H1 (cell line): ENCODE results near the gene CEP72.

Experiments
- GTF2F1 ChIP-seq: IDR thresholded peaks from 2 replicates; pipeline ENCODE4 v1.6.1; 2012; ENCODE audit warnings: low read depth, low read length, improper control_type of control experiment, borderline replicate concordance
- KDM5A ChIP-seq: fragments of 200-600 bp; IDR thresholded peaks from 2 replicates; pipeline ENCODE4 v1.7.1; 2012; ENCODE audit warnings: mild to moderate bottlenecking, low read length, inconsistent platforms, mixed read lengths
- POLR2A ChIP-seq, 2 experiments: IDR thresholded peaks; 1 replicate in 1 of 2; 2 replicates in 1 of 2; pipeline ENCODE4 v1.6.1; 2011; ENCODE audit warnings: low read depth in 2 of 2, low read length in 2 of 2, mild to moderate bottlenecking in 2 of 2; ENCODE audit errors: control extremely low read depth in 1 of 2
- ZNF274 ChIP-seq: IDR thresholded peaks from 2 replicates; pipeline ENCODE4 v1.7.0; 2012; ENCODE audit warnings: low read length, borderline replicate concordance; ENCODE audit errors: extremely low read depth
- TF ChIP-seq, protein P1 (sequence below), 3 experiments: IDR thresholded peaks; 1 replicate in 2 of 3; 2 replicates in 1 of 3; pipeline versions ENCODE4 v1.5.1 to v1.6.1; 2011; ENCODE audit warnings: low read length in 3 of 3, mild to moderate bottlenecking in 3 of 3, inconsistent platforms in 2 of 3, low read depth in 1 of 3, moderate library complexity in 1 of 3; ENCODE audit not compliant: insufficient read depth in 1 of 3; ENCODE audit errors: control extremely low read depth in 1 of 3
- TF ChIP-seq, protein P2 (sequence below): IDR thresholded peaks from 2 replicates; pipeline ENCODE4 v1.6.1; 2011; ENCODE audit warnings: low read length, improper control_type of control experiment

DNA sequence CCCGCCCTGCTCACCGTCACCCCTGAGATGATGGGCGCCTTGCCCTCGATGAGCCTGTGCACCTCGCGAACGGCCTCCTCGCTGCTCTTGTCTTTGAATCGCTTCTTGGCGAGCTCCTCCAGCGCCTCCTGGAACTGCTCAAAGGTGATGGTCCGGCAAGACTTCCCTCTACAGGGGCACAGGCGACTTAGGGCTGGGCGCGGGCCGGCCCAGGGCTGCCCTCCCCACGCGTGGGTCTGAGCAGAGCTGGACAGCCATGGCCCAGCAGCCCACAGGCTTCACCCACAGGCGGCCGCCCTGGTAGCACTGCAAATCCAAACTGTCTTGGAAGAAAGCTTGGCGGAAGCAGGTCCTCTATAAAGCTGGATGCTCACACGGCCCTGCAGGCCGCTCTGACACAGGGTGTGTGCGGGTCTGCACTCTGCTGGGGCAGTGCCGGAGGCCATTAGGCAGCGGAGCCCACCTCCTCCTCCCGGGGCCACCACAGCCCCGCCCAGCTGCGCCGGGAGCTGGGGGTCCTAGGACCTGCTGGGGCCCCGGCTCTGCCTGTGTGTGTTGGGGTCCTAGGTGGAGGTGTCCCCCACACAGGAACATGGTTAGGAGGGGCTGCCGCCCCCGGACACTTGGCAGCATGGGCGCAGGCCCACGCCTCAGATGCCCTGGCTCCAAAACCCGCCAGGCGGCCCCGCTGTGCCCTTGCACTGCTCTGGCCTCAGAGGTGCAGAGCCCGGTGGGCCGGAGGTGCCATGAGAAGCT is 54.0 kb downstream of the CEP72 start:
- TF ChIP-seq, protein P1, sequence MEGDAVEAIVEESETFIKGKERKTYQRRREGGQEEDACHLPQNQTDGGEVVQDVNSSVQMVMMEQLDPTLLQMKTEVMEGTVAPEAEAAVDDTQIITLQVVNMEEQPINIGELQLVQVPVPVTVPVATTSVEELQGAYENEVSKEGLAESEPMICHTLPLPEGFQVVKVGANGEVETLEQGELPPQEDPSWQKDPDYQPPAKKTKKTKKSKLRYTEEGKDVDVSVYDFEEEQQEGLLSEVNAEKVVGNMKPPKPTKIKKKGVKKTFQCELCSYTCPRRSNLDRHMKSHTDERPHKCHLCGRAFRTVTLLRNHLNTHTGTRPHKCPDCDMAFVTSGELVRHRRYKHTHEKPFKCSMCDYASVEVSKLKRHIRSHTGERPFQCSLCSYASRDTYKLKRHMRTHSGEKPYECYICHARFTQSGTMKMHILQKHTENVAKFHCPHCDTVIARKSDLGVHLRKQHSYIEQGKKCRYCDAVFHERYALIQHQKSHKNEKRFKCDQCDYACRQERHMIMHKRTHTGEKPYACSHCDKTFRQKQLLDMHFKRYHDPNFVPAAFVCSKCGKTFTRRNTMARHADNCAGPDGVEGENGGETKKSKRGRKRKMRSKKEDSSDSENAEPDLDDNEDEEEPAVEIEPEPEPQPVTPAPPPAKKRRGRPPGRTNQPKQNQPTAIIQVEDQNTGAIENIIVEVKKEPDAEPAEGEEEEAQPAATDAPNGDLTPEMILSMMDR (IDR thresholded peaks at IDR 0.05; ENCODE audit: control extremely low read depth in 1 of 3, insufficient read depth in 1 of 3, low read depth in 1 of 3, low read length in 3 of 3) = no peak
- TF ChIP-seq, protein P2, sequence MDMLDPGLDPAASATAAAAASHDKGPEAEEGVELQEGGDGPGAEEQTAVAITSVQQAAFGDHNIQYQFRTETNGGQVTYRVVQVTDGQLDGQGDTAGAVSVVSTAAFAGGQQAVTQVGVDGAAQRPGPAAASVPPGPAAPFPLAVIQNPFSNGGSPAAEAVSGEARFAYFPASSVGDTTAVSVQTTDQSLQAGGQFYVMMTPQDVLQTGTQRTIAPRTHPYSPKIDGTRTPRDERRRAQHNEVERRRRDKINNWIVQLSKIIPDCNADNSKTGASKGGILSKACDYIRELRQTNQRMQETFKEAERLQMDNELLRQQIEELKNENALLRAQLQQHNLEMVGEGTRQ = no peak
- no peak for TF ChIP-seq KDM5A
- TF ChIP-seq ZNF274 = no peak
- no peak for TF ChIP-seq GTF2F1
- no peak for TF ChIP-seq POLR2A (IDR thresholded peaks at IDR 0.05; ENCODE audit: control extremely low read depth in 1 of 2, low read depth in 2 of 2, low read length in 2 of 2)
